K562 (cell line): ENCODE data around the gene SLC16A10.

ENCODE experiments used
- EP300 ChIP-seq: IDR thresholded peaks from 2 replicates; pipeline ENCODE4 v1.6.1; 2012; ENCODE audit warnings: low read length, improper control_type of control experiment
- FOS ChIP-seq: IDR thresholded peaks from 3 replicates; pipeline ENCODE4 v1.6.1; 2011; ENCODE audit not compliant: insufficient read length; ENCODE audit errors: extremely low read depth
- KDM1A ChIP-seq, 2 experiments: fragments of 450-650 bp; IDR thresholded peaks; 2 replicates each; pipeline ENCODE4 v1.6.1; 2016; ENCODE audit warnings: mild to moderate bottlenecking in 2 of 2
- NR2C2 ChIP-seq, 2 experiments: fragments of 200-800 bp in 1 of 2; sonication (Bioruptor generic) in 1 of 2; sonication (generic) in 1 of 2; formaldehyde crosslinking in 1 of 2; IDR thresholded peaks; 2 replicates each; pipeline versions ENCODE4 v1.6.1 to v1.8.0; 2016 to 2022; ENCODE audit warnings: mild to moderate bottlenecking in 1 of 2, missing compliant biosample characterization in 1 of 2, missing genetic modification characterization in 1 of 2, missing genetic modification reagents in 1 of 2
- POLR2A ChIP-seq: fragments of 450-650 bp; conservative IDR thresholded peaks from 2 replicates; pipeline ENCODE4 v1.6.1; 2016
- POLR2AphosphoS5 ChIP-seq: IDR thresholded peaks from 2 replicates; pipeline ENCODE4 v1.6.1; 2011; ENCODE audit warnings: mild to moderate bottlenecking, low read depth, low read length, moderate library complexity; ENCODE audit not compliant: control insufficient read depth, insufficient read depth
- RCOR1 ChIP-seq, 2 experiments: IDR thresholded peaks; 2 replicates each; pipeline ENCODE4 v1.6.1; 2012; ENCODE audit warnings: low read depth in 2 of 2, low read length in 2 of 2, borderline replicate concordance in 1 of 2, improper control_type of control experiment in 1 of 2
- SMC3 ChIP-seq: conservative IDR thresholded peaks from 2 replicates; pipeline ENCODE4 v1.6.1; 2011; ENCODE audit warnings: low read depth, low read length, improper control_type of control experiment; ENCODE audit not compliant: insufficient read depth
- SRSF1 ChIP-seq: fragments of 200-400 bp; formaldehyde crosslinking; IDR thresholded peaks from 2 replicates; pipeline ENCODE4 v1.6.1; 2017; ENCODE audit warnings: mild to moderate bottlenecking, low read depth, low read length, moderate library complexity
- TAF1 ChIP-seq: IDR thresholded peaks from 2 replicates; pipeline ENCODE4 v1.6.1; 2011; ENCODE audit warnings: mild to moderate bottlenecking, low read length, moderate library complexity; ENCODE audit not compliant: insufficient read depth, control insufficient read depth, severe bottlenecking; ENCODE audit errors: extremely low read depth
- ZNF224 ChIP-seq: sonication (generic); formaldehyde crosslinking; IDR thresholded peaks from 2 replicates; pipeline ENCODE4 v1.8.0; 2022; ENCODE audit warnings: mild to moderate bottlenecking, missing genetic modification reagents
- ZNF76 ChIP-seq: fragments of 250-450 bp; sonication (Bioruptor Pico); IDR thresholded peaks from 2 replicates; pipeline ENCODE4 v1.4.0; 2020; ENCODE audit warnings: mild to moderate bottlenecking, moderate library complexity, borderline replicate concordance
- TF ChIP-seq, protein P1 (sequence below), 3 experiments: IDR thresholded peaks in 2 of 3; conservative IDR thresholded peaks in 1 of 3; 2 replicates each; pipeline ENCODE4 v1.5.1; 2011 to 2012; ENCODE audit warnings: low read length in 3 of 3, mild to moderate bottlenecking in 3 of 3, control low read depth in 2 of 3, improper control_type of control experiment in 1 of 3, inconsistent platforms in 1 of 3, low read depth in 1 of 3, mixed read lengths in 1 of 3, moderate library complexity in 1 of 3; ENCODE audit not compliant: insufficient read depth in 2 of 3
- TF ChIP-seq, protein P2 (sequence below): IDR thresholded peaks from 2 replicates; pipeline ENCODE4 v1.6.1; 2012; ENCODE audit warnings: low read depth, low read length, improper control_type of control experiment, borderline replicate concordance

DNA sequence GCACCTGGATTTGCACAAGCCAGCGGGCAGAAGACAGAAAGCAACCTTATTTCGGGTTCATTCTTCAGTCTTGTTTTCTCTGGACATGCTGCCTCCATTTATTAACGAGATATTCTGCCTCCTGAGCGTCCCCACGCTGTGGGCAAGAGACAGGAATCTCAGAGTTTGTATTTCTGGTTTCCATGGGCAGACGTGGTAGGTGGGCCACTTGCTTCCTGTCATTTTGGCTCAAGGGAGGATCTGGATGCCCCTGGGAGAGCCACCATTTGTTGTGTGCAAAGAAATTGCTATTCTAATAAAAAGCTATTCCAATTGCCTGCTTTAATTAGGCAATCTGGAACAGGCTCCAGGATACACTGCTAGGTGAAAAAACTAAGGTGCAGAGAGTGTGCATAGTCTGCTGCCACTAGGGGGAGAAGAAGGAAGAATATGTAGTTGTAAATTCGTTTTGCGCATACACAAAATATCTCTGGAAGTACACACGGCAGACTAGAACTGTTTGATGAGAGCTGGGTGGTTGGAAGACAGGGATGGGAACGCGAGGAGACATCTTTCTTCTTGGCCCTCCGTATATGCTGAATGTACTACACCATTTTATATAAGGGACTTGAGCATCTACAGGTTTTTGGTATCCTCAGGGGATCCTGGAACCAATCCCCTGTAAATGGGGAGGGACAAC is 30.1 kb upstream of the SLC16A10 start:
- TF ChIP-seq POLR2AphosphoS5, result no peak
- no peak for TF ChIP-seq FOS
- no peak for TF ChIP-seq KDM1A (IDR thresholded peaks at IDR 0.05)
- TF ChIP-seq EP300, result no peak
- no peak for TF ChIP-seq ZNF76 (CRISPR knock-in tag)
- TF ChIP-seq, protein P1, sequence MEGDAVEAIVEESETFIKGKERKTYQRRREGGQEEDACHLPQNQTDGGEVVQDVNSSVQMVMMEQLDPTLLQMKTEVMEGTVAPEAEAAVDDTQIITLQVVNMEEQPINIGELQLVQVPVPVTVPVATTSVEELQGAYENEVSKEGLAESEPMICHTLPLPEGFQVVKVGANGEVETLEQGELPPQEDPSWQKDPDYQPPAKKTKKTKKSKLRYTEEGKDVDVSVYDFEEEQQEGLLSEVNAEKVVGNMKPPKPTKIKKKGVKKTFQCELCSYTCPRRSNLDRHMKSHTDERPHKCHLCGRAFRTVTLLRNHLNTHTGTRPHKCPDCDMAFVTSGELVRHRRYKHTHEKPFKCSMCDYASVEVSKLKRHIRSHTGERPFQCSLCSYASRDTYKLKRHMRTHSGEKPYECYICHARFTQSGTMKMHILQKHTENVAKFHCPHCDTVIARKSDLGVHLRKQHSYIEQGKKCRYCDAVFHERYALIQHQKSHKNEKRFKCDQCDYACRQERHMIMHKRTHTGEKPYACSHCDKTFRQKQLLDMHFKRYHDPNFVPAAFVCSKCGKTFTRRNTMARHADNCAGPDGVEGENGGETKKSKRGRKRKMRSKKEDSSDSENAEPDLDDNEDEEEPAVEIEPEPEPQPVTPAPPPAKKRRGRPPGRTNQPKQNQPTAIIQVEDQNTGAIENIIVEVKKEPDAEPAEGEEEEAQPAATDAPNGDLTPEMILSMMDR (IDR thresholded peaks at IDR 0.05 in 2 of 3, conservative IDR thresholded peaks at IDR 0.05 in 1 of 3; ENCODE audit: insufficient read depth in 2 of 3, low read depth in 1 of 3, low read length in 3 of 3), result peak; percentile 62 to 76 (median 75); a peak in 5 of 6 replicates
- no peak for TF ChIP-seq SRSF1
- no peak for TF ChIP-seq ZNF224
- TF ChIP-seq, protein P2, sequence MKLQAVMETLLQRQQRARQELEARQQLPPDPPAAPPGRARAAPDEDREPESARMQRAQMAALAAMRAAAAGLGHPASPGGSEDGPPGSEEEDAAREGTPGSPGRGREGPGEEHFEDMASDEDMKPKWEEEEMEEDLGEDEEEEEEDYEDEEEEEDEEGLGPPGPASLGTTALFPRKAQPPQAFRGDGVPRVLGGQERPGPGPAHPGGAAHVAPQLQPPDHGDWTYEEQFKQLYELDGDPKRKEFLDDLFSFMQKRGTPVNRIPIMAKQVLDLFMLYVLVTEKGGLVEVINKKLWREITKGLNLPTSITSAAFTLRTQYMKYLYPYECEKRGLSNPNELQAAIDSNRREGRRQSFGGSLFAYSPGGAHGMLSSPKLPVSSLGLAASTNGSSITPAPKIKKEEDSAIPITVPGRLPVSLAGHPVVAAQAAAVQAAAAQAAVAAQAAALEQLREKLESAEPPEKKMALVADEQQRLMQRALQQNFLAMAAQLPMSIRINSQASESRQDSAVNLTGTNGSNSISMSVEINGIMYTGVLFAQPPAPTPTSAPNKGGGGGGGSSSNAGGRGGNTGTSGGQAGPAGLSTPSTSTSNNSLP, result no peak
- no peak for TF ChIP-seq TAF1
- TF ChIP-seq SMC3, result 0 out of 2 replicates have a peak, but pooled peaks have one; percentile 25
- no peak for TF ChIP-seq POLR2A
- TF ChIP-seq RCOR1 (IDR thresholded peaks at IDR 0.05; ENCODE audit: borderline replicate concordance in 1 of 2, low read depth in 2 of 2, low read length in 2 of 2), result no peak
- TF ChIP-seq NR2C2 (CRISPR knock-in tag; IDR thresholded peaks at IDR 0.05), result no peak
- no peak for TF ChIP-seq NR2C2 (tag; IDR thresholded peaks at IDR 0.05)
